ENCODE results near the gene PRKN.

- TF ChIP-seq CTCF (IDR thresholded peaks at IDR 0.05; ENCODE audit: insufficient read depth, low read depth, low read length) = no peak
- no peak for TF ChIP-seq EZH2 (IDR thresholded peaks at IDR 0.05; ENCODE audit: insufficient read depth, low read length)
Measured at GRCh38 chr6:161924516-161925116, 803.0 kb downstream of the PRKN start.
